HG02759 (cell line): ENCODE measurements around the gene OLFML1.
A peak's percentile ranks its signal among the peaks of the same experiment; 100 is the strongest.

Experiments used
- ATAC-seq: cut with Tn5 transposase; IDR thresholded peaks from one replicate; pipeline ENCODE4 v1.9.1; 2021; ENCODE audit warnings: mild to moderate bottlenecking, moderate library complexity; ENCODE audit not compliant: unreplicated experiment

Gene OLFML1

DNA sequence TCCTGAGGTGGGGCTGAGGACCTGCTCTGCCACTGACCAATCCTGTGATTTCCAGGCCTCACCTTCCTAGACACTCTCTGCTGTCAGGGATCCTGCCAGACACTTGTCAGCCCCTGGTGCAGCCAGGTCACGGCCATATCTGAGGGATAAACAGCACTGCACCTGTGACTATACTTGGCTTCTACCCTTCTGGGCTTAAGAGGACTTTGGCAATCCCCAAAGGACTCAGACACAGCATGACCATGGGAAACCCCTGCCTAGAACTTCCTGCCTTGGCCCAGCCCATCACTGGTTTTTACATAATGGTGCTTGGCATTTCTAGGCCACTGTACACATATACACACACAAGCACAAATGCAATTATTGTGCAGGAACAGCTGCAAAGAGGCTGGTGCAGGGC, 11.6 kb upstream of the OLFML1 start:
- peak; percentile 96 for ATAC-seq

DNA sequence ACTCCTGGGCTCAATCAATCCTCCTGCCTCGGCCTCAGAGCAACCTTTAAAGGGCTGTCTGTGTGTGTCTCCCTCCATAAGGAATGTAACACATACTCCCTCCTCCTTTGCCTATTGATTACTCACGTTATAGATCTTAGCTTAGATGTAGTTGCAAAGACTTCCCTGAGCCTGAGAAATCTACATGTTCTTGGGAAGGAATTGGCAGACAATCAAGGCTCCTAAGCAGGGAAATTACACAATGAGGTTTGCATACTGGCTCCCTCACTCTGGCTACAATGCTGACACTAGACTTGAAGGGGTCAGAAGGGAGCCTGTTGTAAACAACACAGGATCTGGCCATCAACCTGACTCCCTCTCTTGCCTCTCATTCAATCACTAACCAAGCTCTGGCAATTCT, 5.2 kb upstream of the OLFML1 start:
- no peak for ATAC-seq

DNA sequence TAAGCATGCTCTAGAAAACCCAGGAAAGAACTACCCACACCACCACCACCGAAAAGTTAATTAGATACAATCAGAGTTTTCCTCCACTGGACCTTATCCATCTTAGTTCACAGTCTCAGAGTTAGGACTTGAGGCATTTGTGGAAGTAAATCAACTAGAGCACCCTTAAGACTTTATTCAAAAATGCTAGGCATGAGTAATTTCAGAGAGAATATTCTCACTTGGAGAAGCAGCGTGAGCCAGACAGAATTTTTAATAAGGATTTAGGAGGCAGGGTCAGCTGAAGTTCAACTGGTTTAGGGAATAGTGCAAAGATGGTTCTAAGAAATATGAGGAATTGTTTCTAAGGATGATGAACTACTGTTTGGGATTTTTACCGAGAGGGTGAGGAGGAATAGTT, 1.2 kb upstream of the OLFML1 start:
- ATAC-seq: no peak

DNA sequence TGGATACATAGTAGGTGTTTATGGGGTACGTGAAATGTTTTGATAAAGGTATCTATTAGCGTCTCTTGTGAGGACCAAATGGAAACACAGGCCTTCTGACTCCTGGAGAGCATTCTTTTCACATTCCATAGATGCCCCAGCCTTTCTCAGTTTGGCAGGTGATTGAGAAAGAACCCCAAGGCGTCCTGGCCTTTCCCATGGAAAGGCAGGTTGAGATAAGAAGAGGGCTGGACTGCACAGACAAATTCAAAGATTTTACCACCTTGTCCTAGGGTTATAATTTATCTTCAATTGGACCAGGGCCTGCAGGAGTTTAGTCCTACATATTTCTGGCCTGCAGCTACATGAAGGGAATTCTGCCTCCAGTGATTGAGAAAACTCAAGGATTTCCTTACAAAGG, 661 bp upstream of the OLFML1 start:
- no peak for ATAC-seq

DNA sequence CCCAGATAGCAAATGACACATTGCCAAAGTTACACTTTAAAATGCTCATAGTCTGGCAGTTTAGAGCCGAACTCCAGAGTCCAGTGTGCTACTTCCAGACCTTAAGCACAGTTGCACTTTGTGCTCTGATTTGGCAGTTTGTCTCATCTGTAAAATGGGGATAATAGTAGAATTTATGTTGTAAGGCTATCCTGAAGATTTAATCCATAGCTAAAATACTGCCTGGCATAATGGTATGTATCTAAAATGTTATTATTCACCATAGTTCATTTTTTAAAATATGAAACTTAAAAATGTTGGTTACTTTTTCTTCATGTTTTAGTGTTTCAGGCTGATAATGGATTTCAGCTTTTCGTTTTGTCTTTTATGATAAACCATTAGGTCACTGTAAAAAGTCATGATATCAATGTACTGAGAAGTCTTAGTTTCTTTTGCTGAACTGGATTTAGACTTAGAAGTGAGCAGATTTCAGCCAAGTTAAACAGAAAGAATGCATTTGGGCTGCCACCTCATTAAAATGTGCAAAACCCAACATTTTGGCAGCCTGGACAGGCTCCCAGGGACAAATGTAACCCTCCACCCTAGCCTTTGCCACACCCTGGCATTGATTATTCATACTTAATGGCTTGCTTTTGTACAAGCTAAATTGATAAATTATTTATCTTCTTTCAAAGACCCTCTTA, 933 bp downstream of the OLFML1 start:
- ATAC-seq: no peak

DNA sequence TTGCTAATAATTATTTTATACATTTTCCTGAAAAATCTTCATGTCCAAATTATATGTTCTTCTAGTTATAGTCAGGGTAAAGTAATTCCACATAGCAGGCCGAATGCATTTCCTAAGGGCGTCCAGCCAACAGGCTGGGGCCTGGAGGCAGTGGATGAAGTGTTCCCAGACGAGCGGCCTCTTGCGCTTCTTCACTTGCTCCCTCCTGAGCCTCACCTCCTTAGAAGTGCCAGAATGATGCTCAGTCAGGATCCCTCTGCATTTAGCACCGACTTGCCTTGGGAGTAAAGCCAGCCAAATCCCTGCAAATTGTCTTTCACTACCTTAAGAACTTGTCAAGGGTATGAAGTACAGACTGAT, 1.5 kb downstream of the OLFML1 start:
- ATAC-seq: no peak

DNA sequence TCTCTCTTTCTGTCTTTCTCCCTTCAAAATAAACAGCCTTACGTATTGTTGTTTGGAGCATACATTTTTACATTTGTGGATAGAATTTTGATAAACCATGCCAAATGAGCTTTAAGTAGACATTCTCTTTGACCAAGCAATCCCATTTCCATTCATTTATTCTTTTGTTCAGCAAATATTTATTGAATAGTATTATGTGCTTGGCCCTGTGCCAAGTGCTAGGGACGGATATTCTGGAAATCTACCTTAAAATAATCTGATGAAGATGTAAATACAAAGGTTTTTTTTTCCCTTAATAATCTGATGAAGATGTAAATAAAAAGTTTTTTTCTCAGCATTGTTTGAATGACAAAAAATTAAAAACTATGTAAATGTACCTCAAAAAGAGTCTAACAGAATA, 2.1 kb downstream of the OLFML1 start:
- no peak for ATAC-seq

DNA sequence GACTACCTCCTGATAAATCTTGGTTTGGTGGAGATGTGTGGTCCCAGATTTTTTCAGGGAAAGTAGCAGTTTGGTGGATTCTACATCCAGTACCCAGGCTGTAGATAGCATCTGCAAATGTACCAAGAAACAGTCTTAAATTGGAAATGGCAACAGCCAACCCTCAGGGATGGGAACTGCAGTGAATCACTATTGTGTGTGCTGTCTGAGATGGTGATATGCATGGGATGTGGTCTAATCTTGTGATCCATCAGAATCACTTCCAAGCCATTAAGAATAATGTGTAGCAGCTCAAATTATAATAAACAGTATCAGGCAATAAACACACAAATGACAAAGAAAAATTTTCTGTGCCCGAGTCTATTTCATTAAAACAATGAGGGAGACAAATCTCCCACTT, 3.4 kb downstream of the OLFML1 start:
- no peak for ATAC-seq

DNA sequence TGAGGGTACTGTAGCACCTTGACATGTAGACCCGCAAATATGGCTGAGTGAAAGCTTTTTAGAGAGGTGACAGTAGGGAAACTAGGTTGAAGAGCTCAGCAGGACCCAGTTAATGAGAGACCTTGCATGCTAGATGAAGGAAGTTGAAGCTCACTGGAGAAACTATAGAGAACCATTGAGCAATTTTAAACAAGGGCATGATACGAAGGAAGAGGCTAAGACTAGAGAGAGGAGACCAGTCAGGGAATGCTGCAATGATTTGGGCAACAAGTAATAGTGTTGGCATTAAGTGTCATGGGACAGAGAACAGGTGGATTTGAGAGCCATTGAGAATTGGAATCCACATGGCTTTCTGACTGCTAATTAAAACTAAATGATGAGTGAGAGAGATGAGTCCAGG, 4.1 kb downstream of the OLFML1 start:
- no peak for ATAC-seq

DNA sequence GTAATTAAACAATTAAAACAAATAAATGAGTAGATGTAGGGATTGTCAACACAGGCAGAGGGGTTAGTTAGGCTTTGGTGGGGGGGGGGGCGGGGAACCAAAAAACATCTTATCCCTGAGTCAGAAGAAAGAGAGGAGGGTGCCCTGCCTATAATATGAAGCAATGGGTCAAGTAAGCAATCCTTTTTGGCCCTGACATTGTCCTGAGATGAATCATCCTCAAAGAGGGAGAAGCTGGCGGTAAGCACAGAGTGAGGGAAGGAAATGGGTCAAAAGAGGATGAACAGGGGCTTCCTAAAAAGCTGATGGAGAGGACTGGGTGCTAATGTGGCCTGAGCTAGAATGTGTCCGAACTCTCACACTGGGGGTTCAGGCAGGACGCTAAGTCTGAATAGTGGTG, 4.7 kb downstream of the OLFML1 start:
- no peak for ATAC-seq

DNA sequence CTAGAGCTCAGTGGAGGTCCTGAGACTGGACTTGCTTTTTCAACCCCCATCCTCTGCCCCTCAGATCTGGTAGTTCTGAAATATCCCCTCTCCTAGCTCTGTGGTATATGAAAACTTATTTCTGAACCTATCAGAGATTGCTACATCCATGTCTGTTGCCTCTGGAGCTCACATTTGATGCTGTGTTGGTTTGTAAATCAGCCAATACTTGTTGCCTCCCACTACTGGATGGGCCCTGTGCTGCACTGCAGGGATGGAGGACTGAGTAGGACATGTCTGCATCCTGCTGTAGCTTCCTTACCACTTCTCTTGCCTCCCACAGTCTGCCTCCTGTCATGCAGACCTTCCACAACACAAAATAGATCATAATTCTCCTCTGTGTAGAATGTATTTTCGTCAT, 5.2 kb downstream of the OLFML1 start:
- no peak for ATAC-seq

DNA sequence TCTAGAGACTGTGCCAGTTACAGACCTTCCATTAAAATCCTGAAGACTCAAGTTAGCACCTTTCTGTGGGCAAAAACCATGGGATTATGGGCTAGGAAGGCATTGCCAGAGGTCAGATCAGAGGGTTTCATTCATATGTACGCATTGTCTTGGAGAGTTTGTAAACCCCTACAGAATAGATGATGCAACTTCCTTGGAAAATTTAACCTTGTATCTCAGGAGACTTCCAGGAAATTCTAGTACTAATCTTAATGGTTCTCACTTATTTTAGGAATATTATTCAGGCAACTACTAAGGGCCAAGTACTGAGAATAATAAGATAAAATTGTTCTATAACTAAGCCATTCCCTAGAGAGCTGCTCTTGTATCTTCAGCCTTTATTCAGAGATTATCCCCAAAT, 6.9 kb downstream of the OLFML1 start:
- no peak for ATAC-seq

DNA sequence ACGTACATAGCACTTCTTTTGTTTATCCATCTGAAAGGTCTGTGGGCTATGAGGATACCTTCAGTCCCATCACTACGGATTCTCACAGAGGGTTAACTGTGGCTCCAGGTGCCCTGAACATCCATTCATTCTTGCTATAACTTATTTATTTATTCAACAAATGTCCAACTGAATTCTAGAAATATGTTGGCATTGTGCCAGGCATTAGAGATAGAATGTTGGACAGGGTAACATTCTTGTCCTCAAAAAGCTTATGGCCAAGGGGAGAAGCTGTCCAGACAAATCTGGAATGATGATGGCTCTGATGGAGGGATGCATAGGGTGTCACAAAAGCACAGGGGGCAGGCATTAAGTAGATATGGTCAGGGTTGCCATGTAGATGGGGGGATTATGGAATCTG, 8.4 kb downstream of the OLFML1 start:
- no peak for ATAC-seq

DNA sequence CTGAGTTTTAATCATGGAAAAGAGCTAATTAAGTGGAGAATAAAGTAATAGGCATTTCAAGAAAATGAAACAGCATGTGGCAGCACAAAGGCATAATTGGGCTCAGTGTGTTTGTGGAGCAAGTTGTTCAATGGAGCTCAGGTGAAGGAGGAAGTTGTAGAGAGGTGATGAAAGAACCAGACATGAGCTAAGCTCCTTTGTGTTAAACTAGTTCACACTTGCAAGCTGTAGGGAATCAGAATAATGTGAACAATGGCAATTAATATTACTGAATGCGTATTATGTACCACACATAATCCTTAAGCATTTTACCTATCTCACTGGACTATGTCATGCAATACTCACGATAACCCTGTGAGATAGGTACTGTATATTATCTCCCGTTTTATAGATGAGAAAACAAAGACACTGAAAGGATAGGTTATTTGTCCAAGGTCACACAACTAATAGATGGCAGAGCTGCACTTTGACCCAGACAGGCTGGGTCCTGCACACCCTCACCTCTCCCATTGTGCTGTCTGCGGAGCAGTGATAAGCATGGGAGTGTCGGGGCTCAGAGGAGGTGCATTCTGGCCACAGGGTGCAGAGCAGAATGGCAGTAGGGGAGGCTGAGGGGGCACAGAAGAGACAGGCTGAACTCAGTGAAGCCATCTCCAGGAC, 8.9 kb downstream of the OLFML1 start:
- ATAC-seq: no peak

DNA sequence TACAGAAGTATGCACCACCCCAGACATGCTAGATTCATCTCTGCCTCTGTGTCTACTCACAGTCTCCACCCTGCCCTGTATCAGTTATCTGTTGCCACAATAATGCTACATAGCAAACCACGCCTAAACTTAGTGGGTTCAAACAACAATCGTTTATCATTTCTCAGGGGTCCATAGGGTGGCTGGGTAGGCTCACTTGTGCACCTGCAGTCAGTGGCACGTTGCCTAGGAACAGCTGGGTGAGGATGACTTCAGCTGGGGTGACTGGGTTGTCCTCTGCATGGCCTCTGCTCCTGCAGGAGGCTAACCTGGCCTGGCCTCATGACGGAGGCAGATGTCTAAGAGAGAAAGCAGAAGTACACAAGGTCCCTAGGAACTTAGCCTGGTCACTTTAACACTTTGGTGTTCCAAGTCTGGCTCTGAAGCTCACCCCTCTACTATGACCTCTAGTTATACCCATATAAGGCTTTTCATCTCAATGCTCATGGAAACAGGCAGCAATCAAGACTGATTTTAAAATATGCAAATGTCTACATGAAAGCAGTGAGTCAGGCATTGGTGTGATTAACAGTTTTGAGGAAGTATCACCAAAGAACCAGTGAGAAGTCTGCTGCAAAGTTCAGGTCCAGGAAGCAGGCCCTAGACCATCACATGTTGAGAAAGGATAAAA, 10.7 kb downstream of the OLFML1 start:
- peak; percentile 88 for ATAC-seq

DNA sequence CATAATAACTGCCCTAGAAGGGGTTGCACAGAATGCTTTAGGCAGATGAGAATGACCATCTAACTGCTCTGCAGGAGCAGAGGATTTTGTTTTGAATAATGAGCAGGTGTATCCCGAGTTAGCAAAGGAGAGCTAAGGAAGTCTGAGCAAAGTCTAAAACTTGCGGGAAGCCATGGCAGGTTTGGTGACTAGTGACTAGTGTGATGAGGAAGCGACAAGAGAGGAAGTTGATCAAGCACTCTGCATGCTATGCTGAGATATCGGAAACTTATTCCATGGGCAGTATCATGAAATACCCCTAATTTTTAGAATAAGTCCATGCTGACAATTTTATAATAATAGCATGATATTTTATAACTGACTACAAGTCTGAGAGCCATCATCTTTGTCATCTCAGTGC, 12.9 kb downstream of the OLFML1 start:
- ATAC-seq: no peak

DNA sequence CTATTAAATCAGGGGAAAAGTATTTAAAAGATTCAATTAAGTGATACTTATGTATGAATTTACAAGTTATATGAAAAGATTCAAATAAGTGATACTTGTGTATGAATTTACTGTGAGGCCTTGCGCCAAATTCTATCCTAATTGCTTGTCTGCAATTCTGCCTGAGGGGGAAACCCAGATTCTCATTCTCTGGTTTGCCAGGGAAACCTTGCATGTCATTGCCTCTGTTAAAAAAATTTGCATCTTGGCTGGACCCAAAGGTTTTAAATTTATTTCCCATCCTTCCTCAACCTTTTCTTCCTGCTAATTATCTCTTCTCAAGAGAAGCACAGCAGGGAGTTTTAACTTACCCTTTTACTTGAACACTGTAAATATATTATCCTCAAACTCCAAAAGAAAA, 13.8 kb downstream of the OLFML1 start:
- ATAC-seq: no peak

DNA sequence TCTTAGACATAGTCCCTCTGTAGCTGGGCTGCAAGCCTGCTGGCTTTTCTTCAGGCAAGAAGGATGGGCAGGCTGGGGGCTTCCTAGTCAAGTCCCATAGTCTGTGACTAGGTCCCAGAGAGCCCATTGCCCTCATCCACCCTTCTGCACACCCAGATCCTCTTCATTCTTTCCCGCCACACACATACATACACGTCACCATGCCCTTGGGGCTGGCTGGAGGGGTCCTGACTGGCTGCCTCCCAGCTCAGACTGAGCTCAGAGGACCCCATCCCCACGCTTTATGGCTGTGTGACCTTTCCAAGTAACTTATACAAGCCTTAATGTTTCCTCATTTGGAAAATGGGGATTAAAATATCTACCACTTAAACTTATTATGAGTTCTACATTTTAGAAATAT, 14.9 kb downstream of the OLFML1 start:
- ATAC-seq: no peak

DNA sequence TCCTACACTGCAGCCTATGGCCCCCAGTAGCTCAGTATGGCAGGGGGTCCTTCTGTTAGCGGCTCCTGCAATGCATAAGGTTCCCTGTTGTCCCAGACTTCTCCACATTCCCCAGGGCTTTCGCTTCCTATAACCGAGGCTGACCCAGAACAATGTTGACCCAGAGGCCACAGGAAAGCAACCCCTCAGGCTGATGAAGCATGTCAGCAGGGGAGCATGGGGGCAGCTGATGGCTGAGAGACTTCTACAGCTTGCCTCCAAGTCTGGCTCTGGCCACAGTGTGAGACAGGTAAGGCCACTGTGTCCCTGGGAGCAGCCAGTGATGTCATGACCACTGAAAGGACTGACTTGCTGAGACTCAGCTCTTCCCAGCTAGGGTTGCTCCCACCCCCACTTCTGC, 15.9 kb downstream of the OLFML1 start:
- no peak for ATAC-seq

DNA sequence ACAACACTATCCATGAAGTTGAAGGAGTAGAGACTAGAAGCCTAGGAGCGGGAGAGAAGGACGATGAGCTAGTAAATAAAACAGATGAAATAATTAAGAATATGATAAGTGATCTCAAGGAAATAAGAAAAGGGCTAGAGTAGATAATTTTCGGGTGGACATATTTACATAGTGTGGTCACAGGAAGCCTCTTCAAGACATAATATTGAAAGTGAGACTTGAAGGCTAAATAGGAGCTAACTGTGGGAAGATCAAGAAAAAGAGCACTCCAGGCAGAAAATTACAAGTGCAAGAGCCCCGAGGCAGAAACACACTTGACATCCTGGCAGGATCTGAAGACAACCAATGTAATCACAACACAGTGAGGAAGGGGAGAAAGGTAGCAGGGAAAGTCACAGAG, 16.6 kb downstream of the OLFML1 start:
- no peak for ATAC-seq

DNA sequence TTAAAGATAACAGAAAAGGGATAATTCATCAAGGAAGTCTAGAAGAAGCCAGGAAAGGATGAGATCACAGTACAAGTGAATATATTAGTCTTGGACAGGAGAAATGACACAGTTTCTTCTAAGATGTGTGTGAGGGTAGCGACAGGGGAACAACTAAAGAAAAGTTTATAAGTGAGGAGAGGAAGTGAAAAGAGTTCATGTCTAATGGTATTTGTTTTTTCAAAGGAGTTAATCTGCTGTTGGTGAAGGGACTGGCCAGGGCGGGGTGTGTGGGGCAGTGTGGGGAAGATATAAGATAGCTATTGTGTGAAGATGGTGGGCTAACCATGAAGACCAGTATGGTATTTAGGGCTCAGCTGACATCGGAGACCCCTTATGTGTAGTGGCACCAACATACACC, 20.9 kb downstream of the OLFML1 start:
- ATAC-seq: no peak

DNA sequence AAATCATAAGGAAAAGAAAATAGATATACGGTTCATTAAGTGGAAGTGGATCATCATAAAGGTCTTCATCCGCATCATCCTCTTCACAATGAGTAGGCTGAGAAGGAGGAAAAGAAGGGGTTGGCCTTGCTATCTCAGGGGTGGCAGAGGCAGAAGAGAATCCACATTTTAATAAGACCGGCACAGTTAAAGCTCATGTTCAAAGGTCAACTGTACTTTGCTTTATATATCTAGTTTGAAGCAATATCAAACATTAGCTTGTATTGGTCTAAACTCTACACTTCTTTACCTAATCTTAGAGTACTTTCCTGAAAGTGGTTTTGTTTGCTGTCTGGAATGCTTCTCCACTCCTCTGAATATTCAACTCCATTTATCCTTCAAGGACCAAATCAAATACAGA, 22.8 kb downstream of the OLFML1 start:
- ATAC-seq: no peak

DNA sequence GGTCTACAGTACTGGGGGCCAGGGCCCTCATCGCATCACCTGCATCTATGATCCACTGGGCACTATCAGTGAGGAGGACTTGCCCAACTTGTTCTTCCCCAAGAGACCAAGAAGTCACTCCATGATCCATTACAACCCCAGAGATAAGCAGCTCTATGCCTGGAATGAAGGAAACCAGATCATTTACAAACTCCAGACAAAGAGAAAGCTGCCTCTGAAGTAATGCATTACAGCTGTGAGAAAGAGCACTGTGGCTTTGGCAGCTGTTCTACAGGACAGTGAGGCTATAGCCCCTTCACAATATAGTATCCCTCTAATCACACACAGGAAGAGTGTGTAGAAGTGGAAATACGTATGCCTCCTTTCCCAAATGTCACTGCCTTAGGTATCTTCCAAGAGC, 24.7 kb downstream of the OLFML1 start:
- ATAC-seq: no peak
